ENCODE data around the gene ZNF446. TPM values are rescaled to one million over a fixed set of nuclear protein-coding genes. Genes with fewer than 3 reads are reported as not detected.

The ZNF446 gene
- total and polyA plus RNA-seq, 2 donors (not counting 1 experiment from before 2014, with no cell fraction given): 15.0 to 18.9 TPM

- CTCF ChIA-PET: interaction anchor here (1.1 kb wide), 1 partner anchor 113 kb away, joined by 3 read pairs; the partner anchor contains the start of gene ZSCAN22
Observed at GRCh38 chr19:58439576-58440554, 36.3 kb upstream of the ZNF446 start, which contains the start of gene ZNF132. Gene ZNF132, minus strand, starts transcription at chr19:58440153. Its CDS starts 332 bp downstream, at chr19:58439821.

More at GRCh38 chr19:58439576-58440554, 36.3 kb upstream of the ZNF446 start, which contains the start of gene ZNF132:
- Histone ChIP-seq H3K27ac (ENCODE audit: low read length in 2 of 2) (peak within 1 kb of the TSS; percentile 78 to 97), H3K79me2 (ENCODE audit: control insufficient read depth, insufficient read depth, low read length) (peaks cover 15% of the 10 kb centered on the region), H2AFZ (ENCODE audit: insufficient read depth, low read depth, low read length, poor library complexity, severe bottlenecking) (peak within 1 kb of the TSS; percentile 94), H3K4me3 (ENCODE audit: control extremely low read depth in 1 of 5, extremely low read depth in 1 of 5, insufficient read depth in 1 of 5, low read depth in 2 of 5, low read length in 4 of 5) (peak within 1 kb of the TSS; percentile 60 to 97 (median 74)), H3K27me3 (replicated peaks in 1 of 4; ENCODE audit: control extremely low read depth in 1 of 4, control insufficient read depth in 3 of 4, insufficient read depth in 4 of 4, low read length in 3 of 4) (no peaks in the 10 kb centered on the region), H4K20me1 (ENCODE audit: control insufficient read depth, insufficient read depth, low read length, poor library complexity, severe bottlenecking) (no peaks in the 10 kb centered on the region), H3K9ac (ENCODE audit: low read length) (peak within 1 kb of the TSS; percentile 95), H3K36me3 (replicated peaks in 1 of 2; ENCODE audit: control extremely low read depth in 1 of 2, control insufficient read depth in 1 of 2, extremely low read depth in 1 of 2, insufficient read depth in 2 of 2, low read length in 1 of 2) (peaks cover 2 to 21% of the 10 kb centered on the region in 2 experiments), H3K4me1 (ENCODE audit: control insufficient read depth in 2 of 2, insufficient read depth in 2 of 2, low read length in 2 of 2) (peaks cover 14 to 21% of the 10 kb centered on the region in 2 donors), H3K4me2 (replicated peaks; ENCODE audit: low read depth, low read length, poor library complexity, severe bottlenecking) (peak within 1 kb of the TSS; percentile 98), H3K9me3 (ENCODE audit: control extremely low read depth in 1 of 3, control insufficient read depth in 2 of 3, insufficient read depth in 1 of 3, low read length in 2 of 3) (peaks cover 0 to 74% (median 32%) of the 10 kb centered on the region in 3 donors)
- TF ChIP-seq EZH2 (IDR thresholded peaks at IDR 0.05; ENCODE audit: borderline replicate concordance, insufficient read depth, low read depth, low read length, poor library complexity, severe bottlenecking): no peak
- no peak for TF ChIP-seq CTCF (IDR thresholded peaks at IDR 0.05)
- 8% methylated on average over 59 of the region's 59 CpGs for WGBS (ENCODE audit: insufficient coverage)
- DNase-seq (peak; percentile 99), ATAC-seq (ENCODE audit: low read depth) (peak; percentile 98)
- H3K27me3 Mint-ChIP-seq: peaks cover 9% of the 10 kb centered on the region
- intact Hi-C loops (cut with micrococcal nuclease): loop anchor here (1.0 to 2.0 kb wide), 13 partner anchors 11 to 257 kb away; partner anchors contain the start of genes ERVK3-1, MZF1, RPS5 and ZBTB45
- H3K9me3 Mint-ChIP-seq (ENCODE audit: insufficient read depth): peaks cover 17% of the 10 kb centered on the region
- peaks cover 23% of the 10 kb centered on the region for H3K4me1 Mint-ChIP-seq
- POLR2A ChIA-PET: interaction anchor here (0.6 to 1.4 kb wide), 9 partner anchors 12 to 257 kb away, joined by 4 to 11 read pairs (median 5); partner anchors contain the start of genes ZBTB45, ZNF274, ZNF324B and ZNF446
- H3K4me3 Mint-ChIP-seq: peak within 1 kb of the TSS; percentile 99
- peak within 1 kb of the TSS; percentile 98 for H3K27ac Mint-ChIP-seq
